ENCODE data around the gene B3GNT3. TPM values are rescaled to one million over a fixed set of nuclear protein-coding genes. Genes with fewer than 3 reads are reported as not detected.

B3GNT3 gene
- total and polyA plus RNA-seq, 2 of the 8 experiments (the other 6 are each of a cell fraction or from before 2014, with no cell fraction given), result 1.5 TPM

GRCh38 chr19:17829855-17830566, 35.1 kb downstream of the B3GNT3 start:
- Histone ChIP-seq H3K4me1 (replicated peaks in 1 of 4; ENCODE audit: control insufficient read depth in 3 of 4, insufficient read depth in 4 of 4, low read length in 3 of 4) (peaks cover 0 to 14% (median 3%) of the 10 kb centered on the region in 4 experiments; a peak in 6 of 7 replicates), H3K27me3 (replicated peaks in 1 of 4; ENCODE audit: control insufficient read depth in 3 of 4, extremely low read depth in 1 of 4, insufficient read depth in 3 of 4, low read length in 3 of 4) (no peaks in the 10 kb centered on the region), H3K4me3 (ENCODE audit: extremely low read depth in 1 of 4, insufficient read depth in 2 of 4, low read depth in 3 of 4, low read length in 4 of 4) (peak overlapping the region; percentile 66 to 93 (median 80)), H3K18ac (ENCODE audit: extremely low read depth, low read length) (peak overlapping the region; percentile 97), H3K4me2 (ENCODE audit: insufficient read depth in 1 of 2, low read depth in 2 of 2, low read length in 2 of 2) (peak overlapping the region; percentile 85 to 100), H3K79me2 (ENCODE audit: control insufficient read depth in 1 of 2, insufficient read depth in 2 of 2, low read length in 2 of 2) (no peaks in the 10 kb centered on the region), H3K9ac (replicated peaks in 1 of 4; ENCODE audit: extremely low read depth in 1 of 4, low read depth in 3 of 4, low read length in 3 of 4) (peak overlapping the region; percentile 52 to 73 (median 62); a peak in 6 of 7 replicates), H2AFZ (ENCODE audit: low read length) (peak overlapping the region; percentile 95; the same call in 1 of the 2 replicates), H3K56ac (replicated peaks; ENCODE audit: insufficient read length, low read depth, low read length) (peak overlapping the region; percentile 74), H3K23ac (ENCODE audit: insufficient read length) (no peak overlapping the region), H2AK5ac (ENCODE audit: low read depth, low read length) (no peak overlapping the region), H2BK15ac (ENCODE audit: low read length) (peak overlapping the region; percentile 61), H2BK20ac (ENCODE audit: low read length) (no peak overlapping the region), H3K36me3 (ENCODE audit: control insufficient read depth in 2 of 4, insufficient read depth in 4 of 4, low read length in 3 of 4) (no peaks in the 10 kb centered on the region), H3K9me3 (ENCODE audit: insufficient read depth in 2 of 2, low read depth in 1 of 2, low read length in 1 of 2) (no peaks in the 10 kb centered on the region), H2BK5ac (ENCODE audit: low read depth, low read length) (peak overlapping the region; percentile 95; the same call in 1 of the 2 replicates), H3K23me2 (ENCODE audit: low read depth, low read length) (peaks cover 5% of the 10 kb centered on the region; the same call in 1 of the 2 replicates), H3K27ac (ENCODE audit: low read depth, low read length) (peak overlapping the region; percentile 82), H3K79me1 (ENCODE audit: low read depth, low read length) (no peaks in the 10 kb centered on the region), H4K5ac (ENCODE audit: insufficient read length, low read depth, low read length) (peak overlapping the region; percentile 71), H3K4ac (replicated peaks; ENCODE audit: insufficient read length, low read depth, low read length) (peak overlapping the region; percentile 47), H4K20me1 (replicated peaks in 1 of 2; ENCODE audit: control insufficient read depth in 1 of 2, insufficient read depth in 2 of 2, low read length in 2 of 2) (no peaks in the 10 kb centered on the region), H4K91ac (replicated peaks; ENCODE audit: insufficient read length, low read length) (peak overlapping the region; percentile 34), H4K8ac (ENCODE audit: extremely low read depth, insufficient read depth, low read length) (peak overlapping the region; percentile 75; the same call in 1 of the 2 replicates), H2BK12ac (ENCODE audit: low read depth, low read length) (peak overlapping the region; percentile 62; the same call in 1 of the 2 replicates), H2BK120ac (replicated peaks; ENCODE audit: low read depth, low read length) (peak overlapping the region; percentile 3), H3K14ac (ENCODE audit: insufficient read length) (no peak overlapping the region)
- DNase-seq (ENCODE audit: low read depth in 1 of 2, low spot score in 2 of 2) (peak; percentile 88 to 89), FAIRE-seq (no peak)
- ChIA-PET POLR2A (ENCODE audit: partially characterized antibody) (interaction anchor here (0.6 to 4.0 kb wide), 11 partner anchors 8 to 300 kb away, joined by 3 to 29 read pairs (median 4); partner anchors contain the start of genes INSL3 and RPL18A), CTCF (ENCODE audit: partially characterized antibody) (interaction anchor here (0.7 to 1.8 kb wide), 10 partner anchors 11 to 168 kb away, joined by 3 to 5 read pairs (median 4); partner anchors contain the start of gene RPL18A)
- 9% methylated on average over 19 of the region's 29 CpGs; no CpG with 5 or more reads in 1 of the 2 experiments for WGBS, 2 experiments (ENCODE audit: extremely low coverage in 1 of 2, insufficient coverage in 1 of 2, insufficient read length in 1 of 2, insufficient replicate concordance in 2 of 2, low coverage in 1 of 2, low lambda C conversion rate in 2 of 2, missing lambda C conversion rate in 1 of 2)
- TF ChIP-seq TCF12 (IDR thresholded peaks at IDR 0.05; ENCODE audit: low read depth, low read length) (0 out of 2 replicates have a peak, but pooled peaks have one; percentile 5), GTF2F1 (IDR thresholded peaks at IDR 0.05; ENCODE audit: borderline replicate concordance, low read depth, low read length) (no peak), CREB1 (IDR thresholded peaks at IDR 0.05) (peak; percentile 14; the same call in 1 of the 2 replicates), RAD21 (IDR thresholded peaks at IDR 0.05 in 1 of 2, conservative IDR thresholded peaks at IDR 0.05 in 1 of 2; ENCODE audit: low read depth in 2 of 2, low read length in 2 of 2) (peak in 1 of 2 experiments; percentile 28; a peak in 2 of 4 replicates), KDM1A (IDR thresholded peaks at IDR 0.05; ENCODE audit: borderline replicate concordance, low read length) (peak; percentile 99), CHD2 (IDR thresholded peaks at IDR 0.05; ENCODE audit: low read length) (peak; percentile 33; the same call in 1 of the 2 replicates), RBBP5 (IDR thresholded peaks at IDR 0.05; ENCODE audit: borderline replicate concordance, low read depth, low read length) (0 out of 2 replicates have a peak, but pooled peaks have one; percentile 44), TBP (IDR thresholded peaks at IDR 0.05; ENCODE audit: low read depth, low read length) (peak; percentile 19), CBX5 (IDR thresholded peaks at IDR 0.05; ENCODE audit: low read depth, low read length) (no peak), BRCA1 (IDR thresholded peaks at IDR 0.05; ENCODE audit: low read depth, low read length) (no peak), NRF1 (IDR thresholded peaks at IDR 0.05; ENCODE audit: low read depth, low read length) (0 out of 2 replicates have a peak, but pooled peaks have one; percentile 1)
